ENCODE data around the gene MAP1B. TPM values are rescaled to one million over a fixed set of nuclear protein-coding genes. Genes with fewer than 3 reads are reported as not detected.

MAP1B gene
- polyA plus RNA-seq, 1 donor from 2014 or later, result 234 TPM

- Histone ChIP-seq H3K4me3 (ENCODE audit: low read length) (no peak overlapping the region), H3K27ac (ENCODE audit: low read length) (no peak overlapping the region), H3K4me2 (ENCODE audit: low read length) (no peak overlapping the region), H3K36me3 (ENCODE audit: insufficient read depth, low read length) (peaks cover 8% of the 10 kb centered on the region), H3K9ac (ENCODE audit: low read length) (no peak overlapping the region), H3K9me2 (ENCODE audit: insufficient read depth, low read length) (no peaks in the 10 kb centered on the region), H4K20me1 (ENCODE audit: insufficient read depth) (peaks cover 96% of the 10 kb centered on the region), H3F3A (ENCODE audit: insufficient read depth, low read length, poor library complexity, severe bottlenecking) (peaks cover 7% of the 10 kb centered on the region), H2AFZ (ENCODE audit: low read depth, low read length) (no peak overlapping the region), H3K27me3 (ENCODE audit: insufficient read depth, low read depth, low read length) (no peaks in the 10 kb centered on the region), H3K9me3 (ENCODE audit: low read length) (no peaks in the 10 kb centered on the region), H3K79me2 (replicated peaks; ENCODE audit: insufficient read depth, low read length) (peaks cover 100% of the 10 kb centered on the region)
- TF ChIP-seq RAD21 (conservative IDR thresholded peaks at IDR 0.05) (no peak), TAF1 (IDR thresholded peaks at IDR 0.05; ENCODE audit: low read depth) (no peak), EP300 (conservative IDR thresholded peaks at IDR 0.05; ENCODE audit: poor library complexity, severe bottlenecking) (no peak), POLR2AphosphoS5 (IDR thresholded peaks at IDR 0.05) (no peak), CTCF (IDR thresholded peaks at IDR 0.05; ENCODE audit: poor library complexity, severe bottlenecking) (no peak), SMC3 (conservative IDR thresholded peaks at IDR 0.05; ENCODE audit: poor library complexity) (no peak), EZH2 (IDR thresholded peaks at IDR 0.05; ENCODE audit: borderline replicate concordance, insufficient read depth, low read length, poor library complexity, severe bottlenecking) (no peak), MXI1 (conservative IDR thresholded peaks at IDR 0.05; ENCODE audit: poor library complexity, severe bottlenecking) (no peak)
- TF ChIP-seq, protein P1, sequence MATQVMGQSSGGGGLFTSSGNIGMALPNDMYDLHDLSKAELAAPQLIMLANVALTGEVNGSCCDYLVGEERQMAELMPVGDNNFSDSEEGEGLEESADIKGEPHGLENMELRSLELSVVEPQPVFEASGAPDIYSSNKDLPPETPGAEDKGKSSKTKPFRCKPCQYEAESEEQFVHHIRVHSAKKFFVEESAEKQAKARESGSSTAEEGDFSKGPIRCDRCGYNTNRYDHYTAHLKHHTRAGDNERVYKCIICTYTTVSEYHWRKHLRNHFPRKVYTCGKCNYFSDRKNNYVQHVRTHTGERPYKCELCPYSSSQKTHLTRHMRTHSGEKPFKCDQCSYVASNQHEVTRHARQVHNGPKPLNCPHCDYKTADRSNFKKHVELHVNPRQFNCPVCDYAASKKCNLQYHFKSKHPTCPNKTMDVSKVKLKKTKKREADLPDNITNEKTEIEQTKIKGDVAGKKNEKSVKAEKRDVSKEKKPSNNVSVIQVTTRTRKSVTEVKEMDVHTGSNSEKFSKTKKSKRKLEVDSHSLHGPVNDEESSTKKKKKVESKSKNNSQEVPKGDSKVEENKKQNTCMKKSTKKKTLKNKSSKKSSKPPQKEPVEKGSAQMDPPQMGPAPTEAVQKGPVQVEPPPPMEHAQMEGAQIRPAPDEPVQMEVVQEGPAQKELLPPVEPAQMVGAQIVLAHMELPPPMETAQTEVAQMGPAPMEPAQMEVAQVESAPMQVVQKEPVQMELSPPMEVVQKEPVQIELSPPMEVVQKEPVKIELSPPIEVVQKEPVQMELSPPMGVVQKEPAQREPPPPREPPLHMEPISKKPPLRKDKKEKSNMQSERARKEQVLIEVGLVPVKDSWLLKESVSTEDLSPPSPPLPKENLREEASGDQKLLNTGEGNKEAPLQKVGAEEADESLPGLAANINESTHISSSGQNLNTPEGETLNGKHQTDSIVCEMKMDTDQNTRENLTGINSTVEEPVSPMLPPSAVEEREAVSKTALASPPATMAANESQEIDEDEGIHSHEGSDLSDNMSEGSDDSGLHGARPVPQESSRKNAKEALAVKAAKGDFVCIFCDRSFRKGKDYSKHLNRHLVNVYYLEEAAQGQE (IDR thresholded peaks at IDR 0.05; ENCODE audit: borderline replicate concordance), result no peak
Measured at GRCh38 chr5:72147569-72147968, 40.3 kb downstream of the MAP1B start.

- TF ChIP-seq CTCF (IDR thresholded peaks at IDR 0.05; ENCODE audit: poor library complexity, severe bottlenecking) (no peak), POLR2AphosphoS5 (IDR thresholded peaks at IDR 0.05) (no peak), RAD21 (conservative IDR thresholded peaks at IDR 0.05) (no peak), MXI1 (conservative IDR thresholded peaks at IDR 0.05; ENCODE audit: poor library complexity, severe bottlenecking) (no peak), SMC3 (conservative IDR thresholded peaks at IDR 0.05; ENCODE audit: poor library complexity) (no peak), EP300 (conservative IDR thresholded peaks at IDR 0.05; ENCODE audit: poor library complexity, severe bottlenecking) (no peak), EZH2 (IDR thresholded peaks at IDR 0.05; ENCODE audit: borderline replicate concordance, insufficient read depth, low read length, poor library complexity, severe bottlenecking) (no peak)
- TF ChIP-seq, protein P1 (IDR thresholded peaks at IDR 0.05; ENCODE audit: borderline replicate concordance), result no peak
- no peak overlapping the region for H3K4me3 ChIP-seq (ENCODE audit: low read length)
- peaks cover 3% of the 10 kb centered on the region for H3F3A ChIP-seq (ENCODE audit: insufficient read depth, low read length, poor library complexity, severe bottlenecking)
- peaks cover 96% of the 10 kb centered on the region for H4K20me1 ChIP-seq (ENCODE audit: insufficient read depth)
- H3K9ac ChIP-seq (ENCODE audit: low read length), result no peak overlapping the region
- H3K36me3 ChIP-seq (ENCODE audit: insufficient read depth, low read length), result peaks cover 4% of the 10 kb centered on the region
- H3K79me2 ChIP-seq (replicated peaks; ENCODE audit: insufficient read depth, low read length), result peaks cover 100% of the 10 kb centered on the region
- H3K4me2 ChIP-seq (ENCODE audit: low read length), result no peak overlapping the region
- H3K27me3 ChIP-seq (ENCODE audit: insufficient read depth, low read depth, low read length), result no peaks in the 10 kb centered on the region
- H2AFZ ChIP-seq (ENCODE audit: low read depth, low read length), result no peak overlapping the region
- no peaks in the 10 kb centered on the region for H3K9me2 ChIP-seq (ENCODE audit: insufficient read depth, low read length)
- no peaks in the 10 kb centered on the region for H3K9me3 ChIP-seq (ENCODE audit: low read length)
- H3K27ac ChIP-seq (ENCODE audit: low read length), result no peak overlapping the region
Measured at GRCh38 chr5:72149742-72150141, 42.5 kb downstream of the MAP1B start.
